Activated CD4-positive, alpha-beta T cell treated with anti-CD3 and anti-CD28 coated beads for 48 hours (primary cell): Measurements from ENCODE around the gene AGBL4.

ENCODE experiments used
- DNase-seq: peaks from one replicate; pipeline ENCODE4 v3.0.0-alpha.2; 2020

Gene AGBL4

GRCh38 chr1:49163031-49163430, 860.7 kb downstream of the AGBL4 start:
- DNase-seq: no peak

DNA sequence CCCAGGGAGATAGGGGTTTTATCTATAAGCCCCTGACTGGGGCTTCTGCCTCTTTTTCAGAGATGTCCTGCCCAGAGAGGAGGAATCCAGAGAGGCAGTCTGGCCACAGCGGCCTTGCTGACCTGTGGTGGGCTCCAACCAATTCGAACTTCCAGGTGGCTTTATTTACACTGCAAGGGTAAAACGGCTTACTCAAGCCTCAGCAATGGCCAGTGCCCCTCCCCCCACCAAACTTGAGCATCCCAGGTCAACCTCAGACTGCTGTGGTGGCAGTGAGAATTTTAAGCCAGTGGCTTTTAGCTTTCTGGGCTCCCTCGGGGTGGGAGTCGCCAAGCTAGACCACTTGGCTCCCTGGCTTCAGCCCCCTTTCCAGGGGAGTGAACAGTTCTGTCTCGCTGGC, 863.1 kb downstream of the AGBL4 start:
- no peak for DNase-seq

GRCh38 chr1:49136738-49137251, 887.0 kb downstream of the AGBL4 start:
- DNase-seq: no peak

- no peak for DNase-seq
Measured at GRCh38 chr1:49125746-49126145, 898.0 kb downstream of the AGBL4 start.

DNA sequence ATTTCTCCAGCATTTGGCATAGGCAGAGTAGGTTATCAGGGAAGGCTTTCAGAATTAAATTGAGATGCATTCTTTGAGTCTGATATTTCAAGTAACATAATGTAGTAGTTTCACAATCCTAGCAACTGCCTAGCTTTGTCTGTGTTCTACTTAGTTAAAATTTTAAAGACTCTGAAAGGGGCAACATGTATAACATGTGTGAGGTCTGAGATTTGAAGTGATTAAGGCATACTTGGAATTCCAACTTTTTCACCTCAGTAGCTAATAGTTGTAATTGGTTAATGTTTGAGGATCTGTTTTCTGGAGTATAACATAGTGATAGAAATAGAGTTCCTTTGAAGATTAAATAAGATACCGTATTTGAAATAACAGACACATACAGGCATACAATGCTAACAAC, 911.8 kb downstream of the AGBL4 start:
- no peak for DNase-seq

- no peak for DNase-seq
Measured at GRCh38 chr1:49106445-49106844, 917.3 kb downstream of the AGBL4 start.

DNA sequence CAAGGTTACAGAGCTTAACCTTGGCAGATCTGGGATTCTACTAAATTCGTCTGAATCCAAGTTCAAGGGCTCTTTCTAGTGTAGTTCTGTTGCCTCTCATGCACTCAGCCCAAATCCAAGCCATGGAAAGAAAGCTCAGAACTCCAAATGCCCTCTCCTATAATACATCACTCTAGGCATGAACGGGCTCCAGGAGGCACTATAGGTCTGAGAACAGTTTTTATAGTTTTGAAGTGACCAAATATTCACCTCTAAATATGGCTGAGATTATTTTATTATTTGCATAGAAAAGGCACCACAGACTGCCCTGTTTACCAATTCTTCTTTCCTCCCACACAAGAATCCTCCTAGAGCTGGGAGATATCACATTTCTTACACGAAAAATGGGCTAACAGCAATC, 919.2 kb downstream of the AGBL4 start:
- DNase-seq: no peak

DNA sequence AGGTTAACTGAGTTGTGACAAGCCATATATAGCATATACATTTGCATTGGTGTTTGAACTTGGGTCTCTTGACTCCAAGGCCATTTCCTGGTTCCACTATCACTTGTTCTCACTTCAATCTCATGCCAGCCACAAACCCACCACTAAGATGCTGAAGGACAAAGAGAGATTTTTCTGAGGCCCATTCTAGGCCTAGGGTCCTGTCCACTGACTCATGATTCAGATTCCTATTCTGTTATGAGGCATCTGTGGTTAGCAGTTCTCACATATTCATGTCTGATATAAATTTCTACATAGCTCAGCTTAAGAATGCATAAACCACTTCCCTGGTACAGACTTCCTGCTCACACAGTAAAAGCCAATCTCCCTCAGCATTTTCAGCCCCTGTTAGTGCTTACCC, 921.0 kb downstream of the AGBL4 start:
- DNase-seq: no peak

DNA sequence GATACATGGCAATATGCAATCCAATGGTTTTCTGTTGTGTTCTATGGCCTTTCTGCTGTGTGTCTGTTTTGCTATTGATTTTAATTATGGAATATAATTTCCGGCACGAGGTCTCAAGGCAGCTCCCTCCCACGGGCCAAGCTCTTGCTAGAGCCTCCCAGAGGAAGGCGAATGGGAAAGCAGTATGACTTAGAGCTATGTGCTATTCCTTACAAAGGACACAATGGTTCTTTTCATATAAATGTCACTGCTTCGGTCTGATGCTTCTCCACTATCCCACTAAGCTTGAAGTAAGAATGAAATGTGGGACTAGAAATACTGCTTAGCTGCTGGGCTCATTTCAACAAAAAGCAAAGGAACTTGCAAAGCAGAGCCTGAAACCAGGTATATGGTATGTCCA, 924.9 kb downstream of the AGBL4 start:
- no peak for DNase-seq

DNA sequence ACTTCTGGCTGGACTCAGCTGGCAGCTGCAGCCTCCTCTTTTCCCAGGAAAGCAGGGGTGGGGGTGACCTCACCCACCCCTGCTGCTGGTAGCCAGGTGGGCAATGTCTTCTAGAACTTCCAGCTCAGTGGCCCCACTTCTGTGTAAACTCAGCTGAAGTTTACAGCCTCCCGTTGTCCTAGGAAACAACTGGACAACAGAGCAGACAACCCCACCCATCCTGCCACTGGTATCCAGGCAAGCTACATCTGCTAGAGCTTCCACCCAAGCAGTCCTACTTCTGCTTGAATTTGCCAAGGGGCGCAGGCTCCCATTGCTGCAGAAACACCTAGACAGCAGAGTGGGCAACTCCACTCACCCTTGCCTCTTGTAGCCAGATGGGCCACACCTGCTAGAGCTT, 937.4 kb downstream of the AGBL4 start:
- DNase-seq: no peak

GRCh38 chr1:49085079-49085478, 938.7 kb downstream of the AGBL4 start:
- no peak for DNase-seq

- no peak for DNase-seq
Measured at GRCh38 chr1:49060766-49061165, 963.0 kb downstream of the AGBL4 start.

- DNase-seq: no peak
Measured at GRCh38 chr1:49059087-49059486, 964.7 kb downstream of the AGBL4 start.

GRCh38 chr1:49052102-49052501, 971.7 kb downstream of the AGBL4 start:
- DNase-seq: no peak

DNA sequence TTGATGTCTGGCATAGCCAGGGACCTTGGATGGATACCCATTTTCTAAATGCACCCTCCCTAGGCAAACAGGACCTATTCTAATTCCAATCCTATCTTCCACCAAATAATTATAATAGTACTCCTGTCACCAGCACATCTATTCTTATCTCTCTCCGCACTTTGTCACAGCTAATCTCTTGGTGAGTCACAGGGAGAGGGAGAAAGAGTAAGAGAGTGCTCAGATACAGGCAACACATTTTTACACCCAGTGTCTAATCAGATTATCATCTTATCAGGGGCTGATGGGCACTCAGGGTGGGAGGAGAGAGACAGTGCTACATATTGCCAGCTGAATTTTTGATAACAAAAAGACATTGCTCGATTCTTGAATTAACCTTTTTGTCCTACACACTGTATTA, 972.1 kb downstream of the AGBL4 start:
- DNase-seq: no peak

DNA sequence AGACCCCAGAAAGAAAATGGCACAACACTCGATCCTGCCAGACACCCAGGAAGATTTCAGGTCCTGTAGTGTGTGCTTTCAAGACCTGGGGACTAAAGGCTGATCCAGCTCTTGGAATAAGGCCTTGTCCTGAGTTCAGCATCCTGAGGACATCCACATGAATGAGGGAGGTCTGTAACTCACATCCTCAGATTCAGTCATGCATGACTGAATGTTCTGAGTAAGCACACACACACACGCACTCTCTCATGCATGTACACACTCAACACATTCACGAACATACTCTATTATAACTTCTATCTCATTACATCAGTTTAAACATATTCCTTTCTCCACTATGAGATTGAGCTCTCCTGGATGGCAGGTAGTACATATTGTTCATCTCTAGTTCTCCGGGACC, 973.7 kb downstream of the AGBL4 start:
- DNase-seq: no peak

- no peak for DNase-seq
Measured at GRCh38 chr1:49048188-49048587, 975.6 kb downstream of the AGBL4 start.

- no peak for DNase-seq
Measured at GRCh38 chr1:49046305-49046704, 977.4 kb downstream of the AGBL4 start.

DNA sequence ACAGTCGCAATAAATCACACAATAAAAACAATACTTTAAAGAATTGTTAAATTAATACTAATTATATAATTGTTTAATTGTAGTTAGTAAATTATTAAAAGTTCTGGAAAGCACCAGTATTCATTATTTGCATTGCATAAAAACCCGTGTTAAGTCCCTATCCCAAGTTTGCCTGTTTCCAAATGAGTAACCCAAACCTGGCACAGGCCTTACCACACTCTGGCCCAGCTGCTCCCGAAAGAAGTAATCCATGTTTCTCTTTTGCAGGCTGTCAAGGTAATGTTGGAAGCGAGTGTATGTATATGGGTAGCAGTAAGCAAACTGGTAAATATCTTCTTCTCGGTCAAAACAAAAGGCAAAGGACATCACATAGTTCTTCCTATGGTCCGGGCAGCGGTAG, 978.4 kb downstream of the AGBL4 start:
- no peak for DNase-seq

DNA sequence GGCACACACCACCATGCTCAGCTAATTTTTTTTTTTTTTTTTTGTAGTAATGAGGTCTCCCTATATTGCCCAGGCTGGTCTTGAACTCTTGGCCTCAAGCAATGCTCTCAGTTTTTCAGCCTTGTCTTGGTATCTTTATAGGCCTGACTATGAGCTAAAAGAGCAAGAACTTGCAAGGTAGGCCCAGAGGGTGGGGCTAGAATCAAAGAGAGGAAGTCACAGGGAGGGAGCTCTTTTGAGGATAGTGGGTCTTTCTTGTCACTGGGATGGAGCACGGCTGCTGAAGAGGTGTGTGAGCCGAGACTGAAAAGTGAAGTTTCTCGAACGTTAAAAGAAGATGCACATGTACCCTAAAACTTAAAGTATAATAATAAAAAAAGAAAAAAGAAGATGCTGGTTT, 987.1 kb downstream of the AGBL4 start:
- DNase-seq: no peak

- no peak for DNase-seq
Measured at GRCh38 chr1:49028396-49028795, 995.4 kb downstream of the AGBL4 start.

DNA sequence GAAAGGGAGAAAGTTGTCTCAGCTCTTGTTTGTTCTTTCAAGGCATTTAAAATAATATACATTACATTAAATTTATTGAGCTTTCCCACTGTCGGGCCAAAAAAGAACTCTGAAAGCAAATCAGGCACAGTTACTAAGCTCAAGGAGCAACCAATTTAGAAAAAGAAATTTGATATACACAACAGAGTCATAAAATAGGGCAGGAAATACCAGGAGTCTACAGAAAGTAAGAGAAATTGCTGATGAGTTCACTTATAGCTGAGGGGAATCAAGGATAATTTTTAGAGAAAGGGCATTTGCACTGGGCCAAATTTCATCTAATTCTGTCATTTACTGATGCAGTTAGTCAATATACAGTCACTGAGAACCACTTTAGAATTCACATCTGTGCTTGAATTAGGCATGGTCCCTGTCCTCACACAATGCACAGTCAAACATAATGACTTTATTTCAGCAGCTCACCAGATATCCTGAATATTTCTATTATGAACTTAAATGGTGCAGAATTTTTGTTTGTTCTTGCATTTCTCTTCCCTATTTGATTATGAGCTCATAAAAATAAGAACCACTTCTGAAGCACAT, 997.4 kb downstream of the AGBL4 start:
- no peak for DNase-seq

- no peak for DNase-seq
Measured at GRCh38 chr1:49016030-49016977, 1007.5 kb downstream of the AGBL4 start.

DNA sequence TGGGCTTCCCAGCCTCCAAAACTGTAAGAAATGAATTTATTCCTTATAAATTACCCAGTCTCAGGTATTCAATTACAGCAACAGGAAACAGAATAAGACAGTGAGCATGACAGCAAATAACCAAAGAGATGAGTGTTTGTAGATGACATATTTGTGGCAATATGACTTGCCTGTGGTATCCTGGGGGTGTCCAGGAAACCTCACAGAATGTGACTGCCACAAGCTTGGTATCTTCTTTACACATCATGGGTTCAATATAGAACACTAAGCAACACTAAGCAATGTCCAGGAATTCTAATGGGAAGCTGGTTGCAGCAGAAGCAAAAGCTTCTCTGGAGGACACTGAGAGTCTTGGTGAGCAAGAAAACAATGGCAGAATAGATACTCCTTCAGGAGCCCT, 1010.7 kb downstream of the AGBL4 start:
- no peak for DNase-seq
